Mesenchymal stem cell (in vitro differentiated cells and primary cell): ENCODE measurements around the gene ZNF248.

Source experiments
- DNase-seq: peaks from one replicate; pipeline ENCODE4 v3.0.0-alpha.2; 2013
- H2AFZ ChIP-seq: one replicate; pipeline ENCODE4 v1.6.1; 2013; ENCODE audit warnings: low read depth, mild to moderate bottlenecking, control low read depth, inconsistent platforms, low read length, moderate library complexity
- H2AK5ac ChIP-seq: 2 replicates; pipeline ENCODE4 v1.6.1; 2013; ENCODE audit warnings: low read length, moderate library complexity, mild to moderate bottlenecking, inconsistent platforms; ENCODE audit not compliant: severe bottlenecking
- H2BK120ac ChIP-seq: one replicate; pipeline ENCODE4 v1.6.1; 2013; ENCODE audit warnings: low read depth, mild to moderate bottlenecking, inconsistent platforms, low read length, moderate library complexity
- H2BK12ac ChIP-seq, 2 experiments: one replicate each; pipeline ENCODE4 v1.6.1; 2013; ENCODE audit warnings: inconsistent platforms in 2 of 2, low read length in 2 of 2, mild to moderate bottlenecking in 2 of 2, moderate library complexity in 2 of 2, control low read depth in 1 of 2
- H2BK15ac ChIP-seq: one replicate; pipeline ENCODE4 v1.6.1; 2013; ENCODE audit warnings: mild to moderate bottlenecking, low read depth, inconsistent platforms; ENCODE audit not compliant: poor library complexity, severe bottlenecking
- H2BK5ac ChIP-seq: 2 replicates; pipeline ENCODE4 v1.6.1; 2013; ENCODE audit warnings: low read depth, mild to moderate bottlenecking, low read length, control low read depth, inconsistent platforms; ENCODE audit not compliant: poor library complexity, severe bottlenecking
- H3K14ac ChIP-seq, 2 experiments: one replicate each; pipeline ENCODE4 v1.6.1; 2013; ENCODE audit warnings: inconsistent platforms in 2 of 2, low read length in 2 of 2, control low read depth in 1 of 2, mild to moderate bottlenecking in 1 of 2, moderate library complexity in 1 of 2
- H3K18ac ChIP-seq, 2 experiments: one replicate each; pipeline ENCODE4 v1.6.1; 2013; ENCODE audit warnings: inconsistent platforms in 2 of 2, low read length in 2 of 2, control low read depth in 1 of 2, low read depth in 1 of 2, mild to moderate bottlenecking in 1 of 2
- H3K23ac ChIP-seq, 2 experiments: one replicate each; pipeline ENCODE4 v1.6.1; 2013; ENCODE audit warnings: inconsistent platforms in 2 of 2, low read length in 2 of 2, mild to moderate bottlenecking in 2 of 2, moderate library complexity in 2 of 2, control low read depth in 1 of 2
- H3K27ac ChIP-seq: 2 replicates; pipeline ENCODE4 v1.5.1; 2013; ENCODE audit warnings: mild to moderate bottlenecking, moderate library complexity, low read length, control low read depth, inconsistent platforms; ENCODE audit not compliant: poor library complexity, severe bottlenecking
- H3K27me3 ChIP-seq, 2 experiments: 2 replicates each; pipeline versions ENCODE4 v1.6.1 to v1.7.0; 2013; ENCODE audit warnings: low read length in 2 of 2, mild to moderate bottlenecking in 2 of 2, moderate library complexity in 2 of 2, control low read depth in 1 of 2, inconsistent platforms in 1 of 2; ENCODE audit not compliant: control insufficient read depth in 1 of 2, insufficient read depth in 1 of 2
- H3K36me3 ChIP-seq, 2 experiments: 2 replicates each; pipeline versions ENCODE4 v1.6.1 to v1.7.0; 2013; ENCODE audit warnings: low read length in 2 of 2, control low read depth in 1 of 2, inconsistent platforms in 1 of 2, low read depth in 1 of 2, mild to moderate bottlenecking in 1 of 2; ENCODE audit not compliant: insufficient read depth in 2 of 2, control insufficient read depth in 1 of 2
- H3K4ac ChIP-seq, 2 experiments: one replicate each; pipeline ENCODE4 v1.6.1; 2013; ENCODE audit warnings: inconsistent platforms in 2 of 2, low read length in 2 of 2, mild to moderate bottlenecking in 2 of 2, moderate library complexity in 2 of 2, control low read depth in 1 of 2, low read depth in 1 of 2
- H3K4me1 ChIP-seq: 2 replicates; pipeline ENCODE4 v1.6.1; 2013; ENCODE audit warnings: low read depth, low read length, control low read depth; ENCODE audit not compliant: control insufficient read depth, insufficient read depth
- H3K4me2 ChIP-seq: 2 replicates; pipeline ENCODE4 v1.6.1; 2013; ENCODE audit warnings: low read length, mild to moderate bottlenecking, inconsistent platforms; ENCODE audit not compliant: poor library complexity, severe bottlenecking
- H3K4me3 ChIP-seq, 2 experiments: 2 replicates each; pipeline versions ENCODE4 v1.5.1 to v1.7.0; 2013; ENCODE audit warnings: low read length in 2 of 2, mild to moderate bottlenecking in 2 of 2, control low read depth in 1 of 2, low read depth in 1 of 2; ENCODE audit not compliant: insufficient read depth in 1 of 2
- H3K79me1 ChIP-seq: replicated peaks from 2 replicates; pipeline ENCODE4 v1.6.1; 2013; ENCODE audit warnings: mild to moderate bottlenecking, control low read depth, low read length, inconsistent platforms; ENCODE audit not compliant: poor library complexity, severe bottlenecking
- H3K9ac ChIP-seq: 2 replicates; pipeline ENCODE4 v1.7.0; 2013; ENCODE audit warnings: mild to moderate bottlenecking, low read length, moderate library complexity
- H3K9me3 ChIP-seq: 2 replicates; pipeline ENCODE4 v1.7.0; 2013; ENCODE audit warnings: mild to moderate bottlenecking, low read length; ENCODE audit not compliant: control insufficient read depth
- H4K8ac ChIP-seq: one replicate; pipeline ENCODE4 v1.6.1; 2013; ENCODE audit warnings: inconsistent platforms, mild to moderate bottlenecking, low read length, moderate library complexity
- H4K91ac ChIP-seq: one replicate; pipeline ENCODE4 v1.6.1; 2013; ENCODE audit warnings: mild to moderate bottlenecking, low read length, inconsistent platforms
- WGBS: methylation state at CpG from one replicate; pipeline ENCODE4 v1.1.7; 2013; ENCODE audit warnings: mixed read lengths; 5-methylcytosine and 5-hydroxymethylcytosine counted together

The ZNF248 gene

DNA sequence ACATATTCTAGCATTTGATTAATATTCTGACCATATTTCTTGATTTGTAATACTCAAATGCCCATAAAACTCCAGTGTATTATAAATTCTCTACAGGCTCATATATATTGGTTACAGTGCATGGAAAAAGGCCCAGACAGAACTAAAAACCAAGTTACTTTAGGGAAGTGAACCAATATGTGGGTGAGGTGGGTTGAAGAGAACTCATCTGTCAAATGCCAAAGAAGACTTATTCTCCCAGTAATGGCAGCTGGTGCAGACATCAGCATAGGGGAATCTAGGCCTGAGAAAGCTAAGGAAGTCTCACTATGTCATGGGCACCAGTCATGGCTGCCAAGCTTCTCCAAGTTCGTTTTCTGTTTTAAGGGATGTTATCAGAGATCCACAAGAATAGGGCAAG lies 30.6 kb downstream of the ZNF248 start:
- H4K8ac ChIP-seq = no peak overlapping the region
- H2BK12ac ChIP-seq = no peak overlapping the region
- no peak overlapping the region for H3K9ac ChIP-seq
- no peak overlapping the region for H2BK15ac ChIP-seq
- no peaks in the 10 kb centered on the region for H3K4me1 ChIP-seq
- H3K27me3 ChIP-seq = no peaks in the 10 kb centered on the region
- no peak overlapping the region for H3K18ac ChIP-seq
- no peak overlapping the region for H3K27ac ChIP-seq
- H3K4me3 ChIP-seq = no peak overlapping the region
- H3K4me2 ChIP-seq = no peak overlapping the region
- no peak overlapping the region for H3K23ac ChIP-seq
- no peak for DNase-seq
- H2AFZ ChIP-seq = no peak overlapping the region
- no peak overlapping the region for H3K4ac ChIP-seq
- peaks cover 87% of the 10 kb centered on the region for H3K9me3 ChIP-seq
- H3K36me3 ChIP-seq = peaks cover 4 to 52% of the 10 kb centered on the region in 2 experiments
- H2BK120ac ChIP-seq = no peak overlapping the region
- no peaks in the 10 kb centered on the region for H3K79me1 ChIP-seq
- no peak overlapping the region for H3K14ac ChIP-seq
- no peak overlapping the region for H2BK5ac ChIP-seq
- WGBS = 38% methylated on average over 1 of the region's 1 CpG
- no peak overlapping the region for H4K91ac ChIP-seq
- no peak overlapping the region for H2AK5ac ChIP-seq

DNA sequence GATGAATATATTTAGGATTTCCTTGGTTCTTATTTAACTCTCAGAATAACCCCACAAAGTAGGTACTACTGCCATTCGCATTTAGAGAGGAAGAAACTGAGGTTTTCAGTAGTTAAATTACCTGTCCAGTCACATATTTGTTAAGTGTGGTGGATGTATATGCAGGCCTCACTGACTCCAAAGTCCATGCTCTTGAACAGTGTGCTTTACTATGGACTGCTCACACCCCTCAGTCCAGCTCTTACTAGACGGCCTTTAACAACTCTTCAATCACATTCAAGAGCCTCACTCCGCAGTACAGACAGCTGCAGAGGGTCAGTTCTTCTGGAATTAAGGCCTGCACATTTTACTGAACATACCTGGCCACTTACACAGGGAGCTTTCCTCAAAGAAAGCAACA lies 36.2 kb downstream of the ZNF248 start:
- 65% methylated on average over 2 of the region's 3 CpGs for WGBS
- Histone ChIP-seq H3K27me3 (no peaks in the 10 kb centered on the region), H3K36me3 (peaks cover 0 to 2% of the 10 kb centered on the region in 2 experiments), H3K9ac (no peak overlapping the region), H2AFZ (no peak overlapping the region), H2BK120ac (no peak overlapping the region), H2BK5ac (no peak overlapping the region), H3K27ac (no peak overlapping the region), H4K8ac (no peak overlapping the region), H4K91ac (no peak overlapping the region), H2BK12ac (no peak overlapping the region), H3K4me3 (no peak overlapping the region), H3K4ac (no peak overlapping the region), H2AK5ac (no peak overlapping the region), H3K79me1 (no peaks in the 10 kb centered on the region), H3K23ac (no peak overlapping the region), H3K18ac (no peak overlapping the region), H2BK15ac (no peak overlapping the region), H3K4me2 (no peak overlapping the region), H3K9me3 (peaks cover 82% of the 10 kb centered on the region), H3K4me1 (no peaks in the 10 kb centered on the region), H3K14ac (no peak overlapping the region)
- no peak for DNase-seq

DNA sequence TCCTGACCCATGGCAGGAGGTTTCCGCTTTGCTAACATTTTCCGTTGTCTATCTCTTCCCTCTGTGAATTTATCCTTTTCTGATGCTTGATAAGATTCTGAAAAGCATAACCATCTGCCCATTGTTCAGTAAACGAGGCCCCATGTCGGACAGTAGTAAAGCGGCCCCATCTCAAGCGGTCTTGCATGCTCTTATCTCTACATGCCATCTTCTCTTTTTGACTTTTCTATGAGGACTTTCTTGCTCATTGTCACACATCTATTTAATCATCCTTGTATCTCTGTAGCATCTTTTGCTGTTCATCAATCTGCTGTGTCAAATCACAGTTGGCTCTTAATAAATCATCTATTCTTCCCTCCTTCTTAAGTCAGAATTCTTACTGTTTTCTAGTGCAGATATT lies 37.6 kb downstream of the ZNF248 start:
- Histone ChIP-seq H4K91ac (no peak overlapping the region), H3K14ac (no peak overlapping the region), H2BK12ac (no peak overlapping the region), H3K27me3 (no peaks in the 10 kb centered on the region), H3K4ac (no peak overlapping the region), H2AFZ (no peak overlapping the region), H2BK5ac (no peak overlapping the region), H3K4me2 (no peak overlapping the region), H3K4me3 (peak overlapping the region in 1 of 2 experiments; percentile 18), H2BK15ac (no peak overlapping the region), H2BK120ac (no peak overlapping the region), H3K9ac (no peak overlapping the region), H3K9me3 (peaks cover 81% of the 10 kb centered on the region), H3K27ac (no peak overlapping the region), H3K79me1 (no peaks in the 10 kb centered on the region), H3K4me1 (no peaks in the 10 kb centered on the region), H4K8ac (no peak overlapping the region), H2AK5ac (no peak overlapping the region), H3K18ac (no peak overlapping the region), H3K36me3 (no peaks in the 10 kb centered on the region), H3K23ac (no peak overlapping the region)
- WGBS = 85% methylated on average over 6 of the region's 6 CpGs
- no peak for DNase-seq

DNA sequence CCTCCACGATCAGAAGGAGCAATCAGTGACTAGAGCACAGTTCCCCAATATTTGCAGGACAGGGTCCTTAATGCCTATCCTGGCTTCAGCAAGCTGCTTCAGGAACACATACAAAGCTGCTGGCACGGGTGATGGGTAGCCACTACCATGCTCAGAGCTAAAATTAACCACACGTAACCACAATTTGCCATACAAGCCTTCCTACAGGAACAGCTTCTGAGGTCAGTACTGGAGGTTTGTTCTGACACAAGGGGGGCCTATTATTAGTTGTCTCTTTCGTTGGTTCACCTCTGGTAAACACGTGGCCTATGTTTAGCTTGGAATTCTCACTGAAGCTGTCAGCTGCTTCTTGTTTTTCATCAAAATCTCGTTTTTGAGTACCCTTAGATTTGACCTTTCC lies 41.1 kb downstream of the ZNF248 start:
- 54% methylated on average over 6 of the region's 6 CpGs for WGBS

More for the DNA sequence above, 41.1 kb downstream of the ZNF248 start:
- H2AFZ ChIP-seq = no peak overlapping the region
- no peak overlapping the region for H3K9ac ChIP-seq
- no peaks in the 10 kb centered on the region for H3K79me1 ChIP-seq
- no peak overlapping the region for H3K23ac ChIP-seq
- H4K91ac ChIP-seq = no peak overlapping the region
- peaks cover 83% of the 10 kb centered on the region for H3K9me3 ChIP-seq
- H3K4me1 ChIP-seq = no peaks in the 10 kb centered on the region
- H3K4ac ChIP-seq = no peak overlapping the region
- no peak overlapping the region for H3K27ac ChIP-seq
- no peak overlapping the region for H3K14ac ChIP-seq
- no peaks in the 10 kb centered on the region for H3K27me3 ChIP-seq
- H2BK5ac ChIP-seq = no peak overlapping the region
- no peak overlapping the region for H4K8ac ChIP-seq
- H2BK120ac ChIP-seq = no peak overlapping the region
- DNase-seq = no peak
- no peak overlapping the region for H3K4me3 ChIP-seq
- no peak overlapping the region for H3K18ac ChIP-seq
- no peak overlapping the region for H2AK5ac ChIP-seq
- H2BK12ac ChIP-seq = no peak overlapping the region
- no peak overlapping the region for H3K4me2 ChIP-seq
- no peaks in the 10 kb centered on the region for H3K36me3 ChIP-seq
- H2BK15ac ChIP-seq = no peak overlapping the region
